Dermis blood vessel endothelial cell (primary cell): Measurements from ENCODE around the gene ANKLE2. TPM values are rescaled to one million over a fixed set of nuclear protein-coding genes. Genes with fewer than 3 reads are reported as not detected.
"Not testable (repeated sequence)": the region's sequence is repeated elsewhere in the genome, so short reads cannot be mapped to it uniquely, and the experiment has no call there.

Experiments
- DNase-seq: peaks from one replicate; pipeline ENCODE4 v3.0.0; 2010
- total RNA-seq: library from RNA; depleted of rRNA; stranded (reverse); fragments of >200 nt; gene quantifications from 2 replicates; pipeline ENCODE4 v1.2.3, GENCODE V29; 2014

The ANKLE2 gene
- total RNA-seq, 1 donor from 2014 or later, result 61.6 TPM

GRCh38 chr12:132776816-132777568 is 15.4 kb upstream of the ANKLE2 start:
- DNase-seq, result no peak

GRCh38 chr12:132776230-132776625 is 14.6 kb upstream of the ANKLE2 start:
- DNase-seq, result not testable (repeated sequence)

GRCh38 chr12:132775502-132776229 is 14.0 kb upstream of the ANKLE2 start:
- DNase-seq, result no peak

GRCh38 chr12:132774646-132775275 is 13.1 kb upstream of the ANKLE2 start:
- DNase-seq, result no peak

- no peak for DNase-seq
Observed at GRCh38 chr12:132774159-132774558, 12.5 kb upstream of the ANKLE2 start.

GRCh38 chr12:132773077-132773955 is 11.7 kb upstream of the ANKLE2 start:
- DNase-seq, result no peak

GRCh38 chr12:132772606-132773005 is 11.0 kb upstream of the ANKLE2 start:
- no peak for DNase-seq

- DNase-seq, result no peak
Observed at GRCh38 chr12:132771126-132771838, 9.7 kb upstream of the ANKLE2 start.

GRCh38 chr12:132766380-132767085 is 4.9 kb upstream of the ANKLE2 start:
- DNase-seq, result peak; percentile 82

- no peak for DNase-seq
Observed at GRCh38 chr12:132765361-132765760, 3.7 kb upstream of the ANKLE2 start.

- no peak for DNase-seq
Observed at GRCh38 chr12:132764231-132764630, 2.6 kb upstream of the ANKLE2 start.

GRCh38 chr12:132761921-132762583 is 420 bp upstream of the ANKLE2 start:
- peak; percentile 91 for DNase-seq

- DNase-seq, result no peak
Observed at GRCh38 chr12:132759359-132759758, 2.3 kb downstream of the ANKLE2 start.

GRCh38 chr12:132758825-132759224 is 2.8 kb downstream of the ANKLE2 start:
- not testable (repeated sequence) for DNase-seq

GRCh38 chr12:132754160-132754932 is 7.3 kb downstream of the ANKLE2 start:
- DNase-seq, result no peak

- not testable (repeated sequence) for DNase-seq
Observed at GRCh38 chr12:132753670-132754069, 8.0 kb downstream of the ANKLE2 start.

GRCh38 chr12:132748319-132748718 is 13.3 kb downstream of the ANKLE2 start:
- DNase-seq, result no peak

GRCh38 chr12:132747896-132748295 is 13.7 kb downstream of the ANKLE2 start:
- no peak for DNase-seq

GRCh38 chr12:132747395-132747794 is 14.2 kb downstream of the ANKLE2 start:
- no peak for DNase-seq

- DNase-seq, result no peak
Observed at GRCh38 chr12:132746613-132747012, 15.0 kb downstream of the ANKLE2 start.
